CD8-positive, alpha-beta memory T cell (primary cell): ENCODE data around the gene UBE3B. TPM values are rescaled to one million over a fixed set of nuclear protein-coding genes. Genes with fewer than 3 reads are reported as not detected.

Experiments used
- CTCF ChIA-PET: fragments of 350-600 bp; sonication (Branson Sonifier 250); formaldehyde crosslinking; loops from one replicate; lab custom pipeline; 2021; ENCODE audit warnings: antibody characterized with exemption; lab: Charles Lee
- POLR2A ChIA-PET: fragments of 350-600 bp; sonication (Branson Sonifier 250); formaldehyde crosslinking; loops from one replicate; lab custom pipeline; 2021; ENCODE audit warnings: antibody characterized with exemption; lab: Charles Lee
- DNase-seq, 5 donors: peaks; one replicate each; pipeline versions ENCODE4 v3.0.0 to v3.0.0-alpha.2; 2020 to 2022; ENCODE audit warnings: mixed read lengths in 1 of 5
- H3K27ac ChIP-seq: one replicate; pipeline ENCODE4 v1.7.0; 2013; ENCODE audit warnings: low read depth, mild to moderate bottlenecking, low read length, moderate library complexity
- H3K27me3 ChIP-seq: 2 replicates; pipeline ENCODE4 v1.7.0; 2013; ENCODE audit warnings: low read length, mild to moderate bottlenecking; ENCODE audit not compliant: insufficient read depth, poor library complexity, severe bottlenecking
- H3K36me3 ChIP-seq: 2 replicates; pipeline ENCODE4 v1.7.0; 2013; ENCODE audit warnings: mild to moderate bottlenecking, low read length, moderate library complexity; ENCODE audit not compliant: insufficient read depth
- H3K4me1 ChIP-seq: 2 replicates; pipeline ENCODE4 v1.7.0; 2013; ENCODE audit warnings: mild to moderate bottlenecking, low read length, moderate library complexity; ENCODE audit not compliant: insufficient read depth
- H3K4me3 ChIP-seq: 2 replicates; pipeline ENCODE4 v1.7.0; 2013; ENCODE audit warnings: mild to moderate bottlenecking, low read length
- H3K9me3 ChIP-seq: 2 replicates; pipeline ENCODE4 v1.7.0; 2013; ENCODE audit warnings: mild to moderate bottlenecking, low read length
- H3K27ac Mint-ChIP-seq, 8 donors: one replicate each; pipeline ENCODE4 v1.8.0; 2020 to 2021; ENCODE audit warnings: mixed read lengths in 8 of 8, mild to moderate bottlenecking in 6 of 8, inconsistent platforms in 3 of 8, moderate library complexity in 3 of 8
- H3K27me3 Mint-ChIP-seq, 2 donors: one replicate each; pipeline ENCODE4 v1.8.0; 2020 to 2021; ENCODE audit warnings: mixed read lengths in 2 of 2, mild to moderate bottlenecking in 1 of 2, moderate library complexity in 1 of 2
- H3K36me3 Mint-ChIP-seq, 3 donors: one replicate each; pipeline ENCODE4 v1.8.0; 2020 to 2021; ENCODE audit warnings: mixed read lengths in 3 of 3, inconsistent platforms in 1 of 3, mild to moderate bottlenecking in 1 of 3
- H3K4me1 Mint-ChIP-seq, 3 donors: one replicate each; pipeline ENCODE4 v1.8.0; 2020 to 2021; ENCODE audit warnings: mixed read lengths in 3 of 3, inconsistent platforms in 1 of 3, mild to moderate bottlenecking in 1 of 3
- H3K4me3 Mint-ChIP-seq, 7 donors: one replicate each; pipeline ENCODE4 v1.8.0; 2020 to 2021; ENCODE audit warnings: mixed read lengths in 7 of 7, mild to moderate bottlenecking in 6 of 7, moderate library complexity in 4 of 7, inconsistent platforms in 2 of 7
- H3K9me3 Mint-ChIP-seq, 5 donors: one replicate each; pipeline ENCODE4 v1.8.0; 2020 to 2022; ENCODE audit warnings: mixed read lengths in 5 of 5, mild to moderate bottlenecking in 3 of 5, moderate library complexity in 2 of 5, inconsistent platforms in 1 of 5
- polyA plus RNA-seq: library from polyadenylated mRNA; unstranded; fragments of 300-500 nt; fragmentation: Illumina TruSeq; gene quantifications from one replicate; pipeline ENCODE4 v1.2.3, GENCODE V29; 2021
- total RNA-seq, 2 experiments: library from RNA; stranded (reverse); gene quantifications; one replicate each; pipeline ENCODE4 v1.2.3, GENCODE V29; 2021

The UBE3B gene
- total and polyA plus RNA-seq, 3 experiments from 2014 or later, result 20.8 to 40.2 (median 38.3) TPM

DNA sequence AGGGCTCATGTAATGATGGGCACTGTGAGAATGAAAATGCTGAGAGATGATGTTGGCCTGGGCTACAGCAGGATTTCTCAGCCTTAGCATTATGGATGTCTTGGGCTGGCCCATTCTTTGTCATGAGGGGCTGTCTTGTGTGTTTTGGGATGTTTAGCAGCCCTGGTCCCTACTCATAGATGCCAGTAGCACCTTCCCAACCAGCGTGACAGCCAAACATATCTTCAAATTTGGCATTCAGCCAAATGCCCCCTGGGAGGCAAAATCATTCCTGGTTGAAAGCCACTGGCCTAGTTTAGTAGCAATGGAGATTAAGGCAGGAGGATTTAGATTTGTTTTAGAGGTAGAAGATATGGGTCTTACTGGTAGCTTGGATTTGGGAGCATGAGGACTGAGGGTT, 26.6 kb downstream of the UBE3B start:
- DNase-seq, result no peak
- peaks cover 53% of the 10 kb centered on the region for H3K36me3 ChIP-seq
- no peaks in the 10 kb centered on the region for H3K27me3 ChIP-seq
- H3K4me1 Mint-ChIP-seq, result no peaks in the 10 kb centered on the region
- peak overlapping the region in 1 of 8 donors; percentile 3 for H3K27ac Mint-ChIP-seq
- H3K9me3 ChIP-seq, result no peaks in the 10 kb centered on the region
- H3K4me3 Mint-ChIP-seq, result no peak overlapping the region
- H3K27ac ChIP-seq, result no peak overlapping the region
- H3K27me3 Mint-ChIP-seq, result no peaks in the 10 kb centered on the region
- ChIA-PET POLR2A (no interaction called here), CTCF (no interaction called here)
- peaks cover 4 to 94% (median 23%) of the 10 kb centered on the region in 3 donors for H3K36me3 Mint-ChIP-seq
- H3K9me3 Mint-ChIP-seq, result no peaks in the 10 kb centered on the region
- H3K4me3 ChIP-seq, result no peak overlapping the region
- H3K4me1 ChIP-seq, result no peaks in the 10 kb centered on the region

GRCh38 chr12:109510196-109510595, 32.8 kb downstream of the UBE3B start:
- Histone ChIP-seq H3K36me3 (peaks cover 56% of the 10 kb centered on the region), H3K4me1 (no peaks in the 10 kb centered on the region), H3K27me3 (no peaks in the 10 kb centered on the region), H3K9me3 (no peaks in the 10 kb centered on the region), H3K27ac (no peak overlapping the region), H3K4me3 (no peak overlapping the region)
- Mint-ChIP-seq H3K27ac (peak overlapping the region in 1 of 8 donors; percentile 1), H3K36me3 (peaks cover 13 to 94% (median 26%) of the 10 kb centered on the region in 3 donors), H3K4me1 (no peaks in the 10 kb centered on the region), H3K4me3 (no peak overlapping the region), H3K9me3 (no peaks in the 10 kb centered on the region), H3K27me3 (no peaks in the 10 kb centered on the region)
- no peak for DNase-seq
- ChIA-PET CTCF (interaction anchor here (1.2 kb wide), 1 partner anchor 9 kb away, joined by 3 read pairs; no protein-coding TSS in a partner anchor), POLR2A (no interaction called here)

DNA sequence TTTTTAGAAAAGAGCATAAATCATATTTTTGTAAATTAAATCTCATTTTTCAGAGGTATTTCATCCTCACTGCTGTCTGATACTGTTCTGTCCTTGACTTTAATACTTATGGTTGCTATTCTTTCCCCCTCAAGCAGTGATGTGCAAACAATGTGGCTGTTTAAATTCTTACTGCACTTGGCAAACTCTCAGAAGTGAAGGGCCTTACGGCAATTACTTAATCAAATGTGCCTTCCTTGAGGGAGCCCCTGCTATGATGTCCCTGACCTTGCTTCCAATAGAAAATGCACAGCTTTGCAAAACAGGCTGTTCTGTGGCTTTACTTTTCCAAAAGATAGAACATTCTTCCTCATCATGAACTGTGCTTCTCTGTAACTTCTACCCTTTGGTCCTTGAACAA, 35.2 kb downstream of the UBE3B start:
- no peak for DNase-seq
- no peak overlapping the region for H3K4me3 Mint-ChIP-seq
- H3K27me3 Mint-ChIP-seq, result no peaks in the 10 kb centered on the region
- Histone ChIP-seq H3K4me3 (no peak overlapping the region), H3K27ac (no peak overlapping the region), H3K4me1 (no peaks in the 10 kb centered on the region), H3K36me3 (peaks cover 54% of the 10 kb centered on the region), H3K27me3 (no peaks in the 10 kb centered on the region), H3K9me3 (no peaks in the 10 kb centered on the region)
- H3K36me3 Mint-ChIP-seq, result peaks cover 10 to 93% (median 38%) of the 10 kb centered on the region in 3 donors
- CTCF ChIA-PET, result no interaction called here
- no peaks in the 10 kb centered on the region for H3K9me3 Mint-ChIP-seq
- no peak overlapping the region for H3K27ac Mint-ChIP-seq
- POLR2A ChIA-PET, result no interaction called here
- H3K4me1 Mint-ChIP-seq, result no peaks in the 10 kb centered on the region

DNA sequence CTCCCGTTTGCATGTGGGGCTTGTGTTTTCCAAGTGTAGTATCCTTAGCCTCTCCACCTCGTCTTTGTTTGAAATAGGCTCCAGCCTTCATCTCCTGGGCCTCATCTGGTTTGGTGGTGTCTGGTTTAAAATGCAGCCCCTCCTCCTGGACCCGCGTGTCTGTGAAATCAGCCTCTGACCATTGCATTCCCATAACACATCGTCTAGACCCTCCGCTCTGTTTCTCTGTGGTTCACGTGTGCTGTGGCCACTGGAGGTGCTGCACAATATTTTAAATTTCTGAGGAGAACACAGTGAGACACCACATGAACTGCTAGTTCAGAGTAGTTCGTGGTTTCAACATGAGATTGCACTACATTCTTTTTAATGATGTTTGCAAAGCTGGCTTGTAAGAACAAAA, 35.6 kb downstream of the UBE3B start:
- Mint-ChIP-seq H3K9me3 (no peaks in the 10 kb centered on the region), H3K36me3 (peaks cover 10 to 93% (median 42%) of the 10 kb centered on the region in 3 donors), H3K4me3 (no peak overlapping the region), H3K27ac (peak overlapping the region in 1 of 8 donors; percentile 7), H3K27me3 (no peaks in the 10 kb centered on the region), H3K4me1 (no peaks in the 10 kb centered on the region)
- no peaks in the 10 kb centered on the region for H3K4me1 ChIP-seq
- POLR2A ChIA-PET, result no interaction called here
- H3K9me3 ChIP-seq, result no peaks in the 10 kb centered on the region
- DNase-seq, result no peak
- H3K27ac ChIP-seq, result no peak overlapping the region
- peaks cover 55% of the 10 kb centered on the region for H3K36me3 ChIP-seq
- H3K4me3 ChIP-seq, result no peak overlapping the region
- no peaks in the 10 kb centered on the region for H3K27me3 ChIP-seq
- CTCF ChIA-PET, result no interaction called here

DNA sequence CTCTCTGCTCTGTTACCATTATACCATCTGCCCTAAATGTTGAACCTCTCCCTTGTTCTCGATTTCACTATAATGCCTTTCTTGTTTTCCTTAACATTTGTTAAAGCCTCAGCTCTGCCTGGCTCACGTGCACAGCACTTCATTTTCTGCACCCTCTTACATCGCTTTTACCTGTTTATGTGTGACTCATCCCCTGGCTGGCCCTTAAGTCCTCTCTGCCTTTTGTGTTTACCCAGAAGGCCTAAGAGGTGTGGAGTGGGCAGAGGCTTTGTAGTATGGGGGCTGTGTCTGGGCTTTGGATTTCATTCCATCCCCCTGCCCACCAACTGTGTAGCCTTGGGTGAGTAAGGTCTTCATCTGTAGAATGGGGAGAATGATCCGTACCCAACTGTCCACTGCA, 36.5 kb downstream of the UBE3B start:
- H3K4me3 Mint-ChIP-seq, result no peak overlapping the region
- Histone ChIP-seq H3K27me3 (no peaks in the 10 kb centered on the region), H3K27ac (no peak overlapping the region), H3K36me3 (peaks cover 55% of the 10 kb centered on the region), H3K4me1 (no peaks in the 10 kb centered on the region), H3K4me3 (no peak overlapping the region), H3K9me3 (no peaks in the 10 kb centered on the region)
- H3K4me1 Mint-ChIP-seq, result peaks cover 0 to 5% (median 0%) of the 10 kb centered on the region in 3 donors
- CTCF ChIA-PET, result no interaction called here
- no peaks in the 10 kb centered on the region for H3K27me3 Mint-ChIP-seq
- H3K36me3 Mint-ChIP-seq, result peaks cover 19 to 93% (median 48%) of the 10 kb centered on the region in 3 donors
- no peak overlapping the region for H3K27ac Mint-ChIP-seq
- POLR2A ChIA-PET, result no interaction called here
- no peak for DNase-seq
- H3K9me3 Mint-ChIP-seq, result no peaks in the 10 kb centered on the region

- no peaks in the 10 kb centered on the region for H3K27me3 ChIP-seq
- no peak for DNase-seq
- H3K9me3 ChIP-seq, result no peaks in the 10 kb centered on the region
- H3K9me3 Mint-ChIP-seq, result no peaks in the 10 kb centered on the region
- H3K27me3 Mint-ChIP-seq, result no peaks in the 10 kb centered on the region
- H3K4me1 Mint-ChIP-seq, result peaks cover 0 to 5% (median 0%) of the 10 kb centered on the region in 3 donors
- H3K4me3 Mint-ChIP-seq, result no peak overlapping the region
- peaks cover 58% of the 10 kb centered on the region for H3K36me3 ChIP-seq
- H3K36me3 Mint-ChIP-seq, result peaks cover 17 to 93% (median 45%) of the 10 kb centered on the region in 3 donors
- no peak overlapping the region for H3K27ac Mint-ChIP-seq
- no peaks in the 10 kb centered on the region for H3K4me1 ChIP-seq
- no peak overlapping the region for H3K4me3 ChIP-seq
- no peak overlapping the region for H3K27ac ChIP-seq
- ChIA-PET CTCF (interaction anchor here (4.1 kb wide), 1 partner anchor 257 kb away, joined by 26 read pairs; no protein-coding TSS in a partner anchor), POLR2A (no interaction called here)
Observed at GRCh38 chr12:109517619-109518018, 40.2 kb downstream of the UBE3B start.

- Mint-ChIP-seq H3K9me3 (no peaks in the 10 kb centered on the region), H3K36me3 (peaks cover 17 to 94% (median 46%) of the 10 kb centered on the region in 3 donors), H3K27ac (peak overlapping the region in 4 of 8 donors; percentile 7 to 78 (median 53)), H3K4me1 (peaks cover 0 to 5% (median 0%) of the 10 kb centered on the region in 3 donors), H3K4me3 (no peak overlapping the region), H3K27me3 (peaks cover 0 to 2% of the 10 kb centered on the region in 2 donors)
- Histone ChIP-seq H3K4me1 (no peaks in the 10 kb centered on the region), H3K9me3 (no peaks in the 10 kb centered on the region), H3K27ac (no peak overlapping the region), H3K4me3 (no peak overlapping the region), H3K36me3 (peaks cover 54% of the 10 kb centered on the region), H3K27me3 (no peaks in the 10 kb centered on the region)
- DNase-seq, result peak; percentile 33 to 66 (median 42)
- CTCF ChIA-PET, result interaction anchor here (0.7 to 4.1 kb wide), 5 partner anchors 9 to 256 kb away, joined by 3 to 26 read pairs (median 3); no protein-coding TSS in a partner anchor
- POLR2A ChIA-PET, result no interaction called here
Observed at GRCh38 chr12:109518820-109519665, 41.6 kb downstream of the UBE3B start.

- no peaks in the 10 kb centered on the region for H3K9me3 ChIP-seq
- no peak overlapping the region for H3K27ac ChIP-seq
- H3K4me1 ChIP-seq, result no peaks in the 10 kb centered on the region
- H3K9me3 Mint-ChIP-seq, result no peaks in the 10 kb centered on the region
- H3K4me3 ChIP-seq, result no peak overlapping the region
- no peak overlapping the region for H3K27ac Mint-ChIP-seq
- H3K27me3 ChIP-seq, result no peaks in the 10 kb centered on the region
- ChIA-PET CTCF (interaction anchor here (1.3 to 4.1 kb wide), 3 partner anchors 40 to 255 kb away, joined by 3 to 26 read pairs (median 3); no protein-coding TSS in a partner anchor), POLR2A (no interaction called here)
- peaks cover 13 to 94% (median 46%) of the 10 kb centered on the region in 3 donors for H3K36me3 Mint-ChIP-seq
- H3K36me3 ChIP-seq, result peaks cover 52% of the 10 kb centered on the region
- peaks cover 0 to 2% of the 10 kb centered on the region in 2 donors for H3K27me3 Mint-ChIP-seq
- DNase-seq, result no peak
- no peak overlapping the region for H3K4me3 Mint-ChIP-seq
- peaks cover 0 to 5% (median 0%) of the 10 kb centered on the region in 3 donors for H3K4me1 Mint-ChIP-seq
Observed at GRCh38 chr12:109519787-109520186, 42.4 kb downstream of the UBE3B start.
